Heart left ventricle (tissue), 16 donors: ENCODE measurements around the gene SLC2A8. TPM values are rescaled to one million over a fixed set of nuclear protein-coding genes. Genes with fewer than 3 reads are reported as not detected.

Source experiments
- ATAC-seq, 4 donors: fragments of 200-7000 bp; cut with Tn5 transposase; one replicate each; pipeline ENCODE4 v1.9.1; 2020 to 2022; ENCODE audit warnings: moderate library complexity in 4 of 4, mild to moderate bottlenecking in 3 of 4, moderate number of reproducible peaks in 1 of 4
- DNase-seq, 5 donors: peaks; one replicate each; pipeline ENCODE4 v3.0.0-alpha.2; 2020
- H3K27ac ChIP-seq, 12 donors: fragments of 200-600 bp; sonication (generic) in 4 of 12; one replicate each; pipeline versions ENCODE4 v1.5.0 to v1.8.0; 2016 to 2022; ENCODE audit warnings: mild to moderate bottlenecking in 2 of 12
- H3K27me3 ChIP-seq, 9 donors: fragments of 200-600 bp; sonication (generic) in 2 of 9; one replicate each; pipeline versions ENCODE4 v1.5.1 to v1.8.0; 2016 to 2022; ENCODE audit warnings: mild to moderate bottlenecking in 3 of 9
- H3K36me3 ChIP-seq, 9 donors: fragments of 200-600 bp; sonication (generic) in 2 of 9; one replicate each; pipeline versions ENCODE4 v1.5.0 to v1.8.0; 2018 to 2022; ENCODE audit warnings: mild to moderate bottlenecking in 2 of 9
- H3K4me1 ChIP-seq, 12 donors: fragments of 200-600 bp; sonication (generic) in 4 of 12; one replicate each; pipeline versions ENCODE4 v1.5.0 to v1.8.0; 2016 to 2022; ENCODE audit warnings: mild to moderate bottlenecking in 3 of 12
- H3K4me3 ChIP-seq, 12 donors: fragments of 200-600 bp; sonication (generic) in 4 of 12; one replicate each; pipeline versions ENCODE4 v1.5.0 to v1.8.0; 2017 to 2022; ENCODE audit warnings: mild to moderate bottlenecking in 9 of 12, moderate library complexity in 4 of 12
- H3K9me3 ChIP-seq, 12 donors: fragments of 200-600 bp; sonication (generic) in 4 of 12; one replicate each; pipeline versions ENCODE4 v1.5.0 to v1.8.0; 2016 to 2022; ENCODE audit warnings: mild to moderate bottlenecking in 1 of 12
- POLR2A ChIP-seq, 2 donors: fragments of 450-650 bp; IDR thresholded peaks; one replicate each; pipeline ENCODE4 v1.6.1; 2017; ENCODE audit warnings: antibody characterized with exemption in 2 of 2, mild to moderate bottlenecking in 2 of 2, moderate library complexity in 2 of 2
- WGBS, 4 donors: extraction: QIAGEN DNeasy Blood & Tissue Kit in 2 of 4; methylation state at CpG; one replicate each; pipeline versions ENCODE4 v1.1.5 to v1.1.7; 2013 to 2018; 5-methylcytosine and 5-hydroxymethylcytosine counted together
- intact Hi-C, 10 donors: fragments of 100-400 bp; cut with DNase I; formaldehyde crosslinking; loops; one replicate each; pipeline versions ENCODE4 v1.11.1 to v1.14.2; 2022
- polyA plus RNA-seq, 2 donors: library from polyadenylated mRNA; stranded (reverse); fragments of 200-250 nt; gene quantifications; one replicate each; pipeline ENCODE4 v1.2.3, GENCODE V29; 2013
- total RNA-seq, 9 donors: library from RNA; depleted of rRNA in 2 of 9; stranded (reverse); fragments of >200 nt in 2 of 9; fragmentation: NEBNext Ultra II Directional in 3 of 9; extraction: Animal tissue kit (Norgen Biotek cat#: 25700) in 3 of 9; gene quantifications; one replicate each; pipeline versions ENCODE4 v1.1.0 to v1.2.4, GENCODE V29; 2016 to 2023
- TF ChIP-seq, protein P1 (sequence below), 12 donors: fragments of 200-600 bp; sonication (generic) in 4 of 12; IDR thresholded peaks; one replicate each; pipeline versions ENCODE4 v1.5.0 to v1.8.0; 2018 to 2022; ENCODE audit warnings: antibody characterized with exemption in 12 of 12, mild to moderate bottlenecking in 5 of 12
- donor health status: ischemic (EF 13 %, LVEDD 7.1; RV severe dilation, severe dysfunction).
- donor health status: healthy with polysubstance abuse.
- donor health status: DM: no; HTN: yes; CAD: no.
- donor health status: DM: no; HTN: no; CAD: no.
- donor health status: ischemic (EF 25% LVEDD 6.9; RV normal size, moderate dysfunction).
- donor health status: ischemic (EF 25% LVEDD 5.7; RV mildly dilated, moderate dysfunction).
- donor health status: healthy.
- donor health status: DM: yes; HTN: yes; CAD: no.
- donor health status: ischemic (EF 35%, LVEDD 5.7; RV mildly dilated, moderate dysfunction).
- donor health status: nonischemic (EF 11% LVEDD 7.7; RV severe dilation, severe dysfunction).
- donor health status: DM: yes; HTN: yes; CAD: no.
- donor health status: PGD.
- donor health status: ischemic (EF 29% LVEDD 5.4; RV normal size, mild dysfunction).
- donor health status: nonischemic (EF 23%, LVEDD 6.1; RV moderate dilation, normal function).

The SLC2A8 gene
- total and polyA plus RNA-seq, 11 donors, result 12.1 to 25.0 (median 15.6) TPM

- Histone ChIP-seq H3K4me1 (peaks cover 7 to 58% (median 36%) of the 10 kb centered on the region in 12 donors), H3K27ac (peak overlapping the region in 11 of 12 donors; percentile 17 to 98 (median 95)), H3K4me3 (peak overlapping the region in 8 of 12 donors; percentile 73 to 93 (median 92)), H3K9me3 (no peaks in the 10 kb centered on the region), H3K36me3 (peaks cover 0 to 53% (median 41%) of the 10 kb centered on the region in 9 donors), H3K27me3 (no peaks in the 10 kb centered on the region)
- TF ChIP-seq POLR2A (IDR thresholded peaks at IDR 0.05), result no peak
- TF ChIP-seq, protein P1, sequence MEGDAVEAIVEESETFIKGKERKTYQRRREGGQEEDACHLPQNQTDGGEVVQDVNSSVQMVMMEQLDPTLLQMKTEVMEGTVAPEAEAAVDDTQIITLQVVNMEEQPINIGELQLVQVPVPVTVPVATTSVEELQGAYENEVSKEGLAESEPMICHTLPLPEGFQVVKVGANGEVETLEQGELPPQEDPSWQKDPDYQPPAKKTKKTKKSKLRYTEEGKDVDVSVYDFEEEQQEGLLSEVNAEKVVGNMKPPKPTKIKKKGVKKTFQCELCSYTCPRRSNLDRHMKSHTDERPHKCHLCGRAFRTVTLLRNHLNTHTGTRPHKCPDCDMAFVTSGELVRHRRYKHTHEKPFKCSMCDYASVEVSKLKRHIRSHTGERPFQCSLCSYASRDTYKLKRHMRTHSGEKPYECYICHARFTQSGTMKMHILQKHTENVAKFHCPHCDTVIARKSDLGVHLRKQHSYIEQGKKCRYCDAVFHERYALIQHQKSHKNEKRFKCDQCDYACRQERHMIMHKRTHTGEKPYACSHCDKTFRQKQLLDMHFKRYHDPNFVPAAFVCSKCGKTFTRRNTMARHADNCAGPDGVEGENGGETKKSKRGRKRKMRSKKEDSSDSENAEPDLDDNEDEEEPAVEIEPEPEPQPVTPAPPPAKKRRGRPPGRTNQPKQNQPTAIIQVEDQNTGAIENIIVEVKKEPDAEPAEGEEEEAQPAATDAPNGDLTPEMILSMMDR (IDR thresholded peaks at IDR 0.05), result no peak
- 42 to 55% (median 46%) methylated on average over 4 of the region's 4 CpGs for WGBS, 4 donors
- intact Hi-C loops, result loop anchor here in 1 of 10 donors (10.0 kb wide), 1 partner anchor 228 kb away; no protein-coding TSS in a partner anchor
- ATAC-seq, result peak; percentile 62 to 71 (median 66)
- peak; percentile 79 to 93 (median 81) for DNase-seq
Observed at GRCh38 chr9:127452691-127453090, 55.7 kb downstream of the SLC2A8 start.

GRCh38 chr9:127455324-127455992, 58.5 kb downstream of the SLC2A8 start:
- Histone ChIP-seq H3K36me3 (peaks cover 0 to 54% (median 40%) of the 10 kb centered on the region in 9 donors), H3K9me3 (no peaks in the 10 kb centered on the region), H3K4me1 (peaks cover 0 to 41% (median 20%) of the 10 kb centered on the region in 12 donors), H3K27ac (peak overlapping the region in 5 of 12 donors; percentile 2 to 64 (median 17)), H3K4me3 (no peak overlapping the region), H3K27me3 (no peaks in the 10 kb centered on the region)
- intact Hi-C loops, result loop anchor here in 1 of 10 donors (10.0 kb wide), 1 partner anchor 231 kb away; no protein-coding TSS in a partner anchor
- DNase-seq (peak in 3 of 5 donors; percentile 31 to 59 (median 51)), ATAC-seq (no peak)
- WGBS, 4 donors, result 50 to 60% (median 57%) methylated on average over 6 of the region's 6 CpGs
- TF ChIP-seq, protein P1 (IDR thresholded peaks at IDR 0.05), result peak in 11 of 12 donors; percentile 13 to 53 (median 38)
- TF ChIP-seq POLR2A (IDR thresholded peaks at IDR 0.05), result no peak

GRCh38 chr9:127457191-127457878, 60.4 kb downstream of the SLC2A8 start:
- H3K36me3 ChIP-seq, result peaks cover 0 to 73% (median 58%) of the 10 kb centered on the region in 9 donors
- H3K4me1 ChIP-seq, result peaks cover 0 to 34% (median 14%) of the 10 kb centered on the region in 12 donors
- no peak for TF ChIP-seq POLR2A (IDR thresholded peaks at IDR 0.05)
- TF ChIP-seq, protein P1 (IDR thresholded peaks at IDR 0.05), result no peak
- ATAC-seq (no peak), DNase-seq (no peak)
- H3K9me3 ChIP-seq, result no peaks in the 10 kb centered on the region
- WGBS, 4 donors, result 79 to 83% (median 80%) methylated on average over 10 to 17 of the region's 17 CpGs
- no peak overlapping the region for H3K27ac ChIP-seq
- H3K4me3 ChIP-seq, result no peak overlapping the region
- no peaks in the 10 kb centered on the region for H3K27me3 ChIP-seq
- intact Hi-C loops, result loop anchor here in 1 of 10 donors (10.0 kb wide), 1 partner anchor 233 kb away; no protein-coding TSS in a partner anchor

Other genes starting within 250 kb of the SLC2A8 start
- gene GARNL3, start 132.4 kb upstream of the SLC2A8 start, total RNA-seq, result 10 to 100 TPM; 11.9 to 60.4 (median 26.0) TPM
- gene GARNL3, start 132.4 kb upstream of the SLC2A8 start, polyA plus RNA-seq, result 10 to 100 TPM in 1 of 2 donors, 1 to 10 TPM in 1; 7.1 to 14.9 TPM
- 1 to 10 TPM; 4.6 to 7.4 (median 5.8) TPM for gene ZNF79, start 27.2 kb downstream of the SLC2A8 start, total RNA-seq
- 1 to 10 TPM; 3.1 to 3.6 TPM for gene ZNF79, start 27.2 kb downstream of the SLC2A8 start, polyA plus RNA-seq
- 100 to 1,000 TPM; 408 to 937 (median 547) TPM for gene RPL12, start 54.2 kb downstream of the SLC2A8 start, total RNA-seq
- gene RPL12, start 54.2 kb downstream of the SLC2A8 start, polyA plus RNA-seq, result 1,000 to 10,000 TPM; 1,225 to 1,523 TPM
- 10 to 100 TPM; 21.9 to 42.2 (median 31.6) TPM for gene LRSAM1, start 54.3 kb downstream of the SLC2A8 start, total RNA-seq
- gene LRSAM1, start 54.3 kb downstream of the SLC2A8 start, polyA plus RNA-seq, result 10 to 100 TPM; 22.2 to 38.0 TPM
- 100 to 1,000 TPM in 1 of 9 donors, 10 to 100 TPM in 8; 35.9 to 102 (median 50.2) TPM for gene STXBP1, start 215.1 kb downstream of the SLC2A8 start, total RNA-seq
- 10 to 100 TPM; 14.0 to 23.7 TPM for gene STXBP1, start 215.1 kb downstream of the SLC2A8 start, polyA plus RNA-seq